SH-SY5Y (cell line): Measurements from ENCODE around the gene EEFSEC.
A peak's percentile ranks its signal among the peaks of the same experiment; 100 is the strongest.

Experiments
- GATA2 ChIP-seq: IDR thresholded peaks from 2 replicates; pipeline ENCODE4 v1.6.1; 2011; ENCODE audit warnings: mild to moderate bottlenecking, low read depth, low read length
- GATA3 ChIP-seq: IDR thresholded peaks from 2 replicates; pipeline ENCODE4 v1.6.1; 2011; ENCODE audit warnings: low read depth, mild to moderate bottlenecking, low read length, moderate library complexity

Gene EEFSEC

GRCh38 chr3:128313935-128314334 lies 160.7 kb downstream of the EEFSEC start:
- TF ChIP-seq GATA3, result no peak
- TF ChIP-seq GATA2, result no peak

- TF ChIP-seq GATA3 (no peak), GATA2 (no peak)
These were observed 162.0 kb downstream of the EEFSEC start for GRCh38 chr3:128315313-128315712.

DNA sequence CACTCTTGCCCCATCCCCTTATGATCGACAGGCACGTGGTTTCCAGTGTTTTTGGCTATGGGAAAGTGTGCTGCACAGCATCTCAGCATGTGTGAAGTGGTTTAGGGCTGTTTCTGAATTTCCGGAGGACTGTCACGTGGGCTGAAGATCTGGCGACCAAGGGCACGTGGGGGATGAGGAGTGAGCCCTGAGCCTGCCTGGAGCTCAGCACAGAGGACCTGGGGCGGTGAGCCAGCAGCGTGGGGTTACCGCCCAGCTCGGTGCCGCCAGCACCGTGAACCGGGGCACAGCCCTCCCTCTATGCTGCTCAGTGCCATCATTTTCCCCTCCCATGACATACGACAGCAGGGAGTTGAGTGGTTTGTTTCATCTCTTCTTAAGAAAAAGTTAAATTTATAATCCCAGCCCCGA lies 163.2 kb downstream of the EEFSEC start:
- TF ChIP-seq GATA2, result no peak
- TF ChIP-seq GATA3, result no peak

DNA sequence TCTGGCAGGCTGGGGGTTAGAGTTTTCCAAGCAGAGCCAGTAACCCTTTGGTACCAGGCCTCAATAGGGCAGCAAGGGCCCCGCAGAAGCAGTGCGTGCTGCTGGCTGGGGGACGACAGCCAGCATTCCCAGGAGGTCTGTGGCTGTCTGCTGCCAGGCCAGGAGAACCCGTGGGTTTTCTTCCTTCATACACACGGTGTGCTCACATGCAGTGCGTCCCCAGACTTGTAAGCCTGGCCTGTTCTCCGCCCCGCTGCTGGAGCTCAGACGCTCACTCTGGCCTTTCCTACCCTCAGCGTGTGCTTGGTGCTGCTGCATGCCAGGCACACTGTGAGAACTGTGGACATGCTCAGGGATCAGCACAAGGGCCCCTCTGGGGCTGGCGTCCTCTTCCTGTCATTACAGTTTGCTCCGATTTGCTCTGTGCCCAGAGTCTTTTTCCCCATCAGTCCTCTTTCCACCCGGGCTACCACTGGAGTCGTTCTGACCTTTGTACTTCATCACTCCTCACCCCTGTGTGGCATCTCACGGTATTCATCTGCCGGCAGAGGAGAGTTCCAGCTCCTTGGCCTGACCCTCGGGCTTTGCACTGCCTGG lies 163.9 kb downstream of the EEFSEC start:
- no peak for TF ChIP-seq GATA2
- TF ChIP-seq GATA3, result no peak

DNA sequence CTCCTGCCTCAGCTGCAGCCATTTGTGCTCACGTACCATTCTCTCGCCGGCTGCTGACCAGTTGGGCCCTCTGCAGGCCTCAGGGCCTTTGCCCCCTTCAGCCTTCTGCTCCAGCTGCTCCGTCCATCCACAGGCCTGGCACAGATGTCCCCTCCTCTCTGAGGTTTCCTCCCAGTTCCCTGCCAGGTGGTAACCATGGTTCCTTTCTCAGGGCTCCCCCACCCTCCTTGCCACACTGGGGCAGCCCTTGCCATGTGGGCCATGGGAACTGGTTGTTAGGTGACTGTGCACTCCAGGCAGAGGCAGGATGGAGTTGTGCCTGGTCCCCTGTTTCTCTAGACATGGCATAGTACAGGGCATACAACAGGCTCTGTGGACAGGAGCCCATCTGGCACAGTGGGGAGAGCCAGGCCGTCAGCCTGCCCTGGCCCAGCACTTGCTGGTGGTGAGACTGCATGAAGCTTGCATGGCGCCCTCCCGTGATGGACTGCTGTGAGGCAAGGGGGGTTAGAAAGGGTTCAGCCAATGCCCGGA lies 164.5 kb downstream of the EEFSEC start:
- TF ChIP-seq GATA2 (no peak), GATA3 (no peak)

DNA sequence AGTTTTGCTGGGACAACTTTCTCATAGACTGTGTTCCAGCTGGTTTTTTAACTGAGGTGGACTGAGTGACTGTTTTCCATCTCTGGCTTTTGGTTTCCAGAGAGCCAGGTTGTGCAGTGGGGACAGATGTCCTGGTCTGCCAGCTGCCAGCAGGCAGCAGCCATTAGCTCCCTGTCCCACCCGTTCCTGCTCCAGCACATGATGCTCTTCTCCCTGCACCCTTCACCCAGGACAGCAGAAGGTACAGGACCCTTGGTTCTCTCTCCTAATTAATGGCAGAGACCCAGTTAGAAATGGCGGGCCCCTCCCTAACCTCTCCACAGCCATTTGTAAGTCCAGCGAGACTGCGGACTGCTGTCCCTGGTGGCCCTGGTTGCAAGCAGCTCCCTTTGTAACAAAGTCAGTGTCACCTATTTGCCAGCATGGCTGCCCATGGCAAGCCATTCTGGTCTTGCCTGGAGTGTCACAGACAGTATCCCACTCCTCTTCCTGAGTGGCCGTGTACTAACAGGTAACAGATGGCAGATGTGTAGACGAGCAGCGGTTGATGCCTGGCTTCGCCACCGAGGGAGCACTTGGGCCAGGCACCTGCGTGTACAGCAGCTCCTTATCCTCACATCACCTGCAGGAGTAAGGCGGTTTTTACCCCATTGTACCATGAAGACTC lies 165.1 kb downstream of the EEFSEC start:
- TF ChIP-seq GATA2, result no peak
- TF ChIP-seq GATA3, result no peak

GRCh38 chr3:128319107-128319506 lies 165.8 kb downstream of the EEFSEC start:
- peak; percentile 82 for TF ChIP-seq GATA2
- TF ChIP-seq GATA3, result no peak

DNA sequence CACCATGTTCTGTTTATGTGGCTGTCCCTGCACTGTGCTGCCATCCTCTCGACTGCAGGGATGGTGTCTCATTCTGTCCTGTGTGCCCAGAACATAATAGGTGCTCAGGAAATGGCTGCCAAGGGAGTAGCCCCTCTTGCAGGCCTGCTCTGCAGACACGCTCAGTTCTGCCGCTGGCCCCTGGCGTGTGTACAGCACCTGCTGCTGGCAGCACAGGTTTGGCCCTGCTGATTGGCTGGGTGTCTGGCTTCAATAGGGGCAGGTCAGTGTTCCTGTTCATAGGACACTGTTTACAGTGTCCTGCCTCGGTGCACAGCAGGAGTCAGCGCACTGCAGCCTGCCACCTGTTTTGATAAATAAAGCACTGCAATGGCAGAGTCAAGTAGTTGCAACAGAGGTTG lies 166.5 kb downstream of the EEFSEC start:
- TF ChIP-seq GATA2, result no peak
- no peak for TF ChIP-seq GATA3

GRCh38 chr3:128320551-128321340 lies 167.5 kb downstream of the EEFSEC start:
- no peak for TF ChIP-seq GATA2

DNA sequence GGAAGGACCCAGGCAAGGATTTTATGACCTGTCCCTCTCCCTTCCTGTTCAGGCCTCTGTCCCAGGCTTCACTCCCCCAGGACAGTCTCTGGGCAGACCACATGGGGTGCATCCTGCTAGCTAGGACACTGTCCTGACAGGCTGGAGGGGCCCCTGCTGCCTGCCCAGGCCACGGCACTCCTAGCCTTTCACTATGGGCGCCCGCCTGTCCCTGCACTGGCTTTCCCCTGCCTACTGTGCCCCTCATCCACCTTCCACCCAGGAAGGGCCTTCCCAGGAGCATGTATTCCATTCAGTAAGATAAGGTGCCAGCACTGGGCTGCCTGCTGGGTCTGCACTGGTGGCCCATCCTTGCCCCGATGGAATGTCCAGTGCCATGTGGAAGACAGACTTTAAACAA lies 168.1 kb downstream of the EEFSEC start:
- TF ChIP-seq GATA3, result no peak
- no peak for TF ChIP-seq GATA2

DNA sequence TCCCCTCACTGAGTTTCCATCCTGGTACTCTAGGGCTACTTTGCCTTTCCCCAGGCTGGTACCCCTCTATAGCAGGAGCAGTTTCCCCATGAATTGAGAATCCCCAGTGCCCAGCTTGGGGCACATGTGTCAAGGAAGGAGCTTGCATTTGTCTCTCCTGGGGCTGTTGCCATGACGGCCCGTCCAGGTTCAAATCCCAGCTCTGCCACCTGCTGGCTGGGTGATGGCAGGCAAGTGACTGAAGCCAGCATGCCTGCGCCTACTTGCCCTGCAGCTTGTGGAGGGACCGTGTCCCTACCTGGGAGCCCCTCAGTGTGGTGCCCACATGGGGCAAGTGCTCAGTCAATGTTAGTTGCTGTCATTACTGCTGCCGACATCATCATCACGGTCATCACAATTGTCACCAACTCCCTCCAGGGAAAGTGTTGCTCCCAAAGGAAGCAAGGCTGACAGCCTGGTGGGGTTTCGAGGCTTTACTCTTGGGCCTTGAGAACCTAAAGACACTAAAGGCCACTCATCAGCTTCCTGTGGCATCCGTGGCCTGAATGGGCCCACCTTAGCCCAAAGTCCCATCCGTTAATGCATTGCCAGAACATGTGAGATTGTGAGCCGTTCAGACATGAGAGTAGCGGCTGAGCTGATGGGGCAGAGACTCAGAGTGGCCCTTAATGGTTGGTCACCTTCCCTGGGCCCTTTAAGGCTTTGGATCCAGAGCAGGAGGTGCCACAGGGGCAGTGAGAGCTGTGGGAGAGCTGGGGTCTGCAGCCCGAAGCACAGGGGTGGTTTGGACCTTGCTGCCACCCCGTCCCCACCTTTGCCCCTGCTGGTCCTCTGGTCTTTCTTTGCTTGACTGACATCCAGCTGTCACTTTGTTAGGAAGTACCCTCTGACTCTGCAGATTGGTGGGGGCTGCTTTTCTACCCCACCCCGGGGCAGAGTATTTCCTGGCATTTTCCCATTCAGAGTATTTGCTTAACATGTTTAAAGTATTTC lies 169.0 kb downstream of the EEFSEC start:
- TF ChIP-seq GATA3, result no peak
- no peak for TF ChIP-seq GATA2

- TF ChIP-seq GATA3, result no peak
- TF ChIP-seq GATA2, result no peak
These were observed 170.2 kb downstream of the EEFSEC start for GRCh38 chr3:128323206-128324081.
